ENCODE data around the gene CD22. TPM values are rescaled to one million over a fixed set of nuclear protein-coding genes. Genes with fewer than 3 reads are reported as not detected.

CD22 gene
- total and polyA plus RNA-seq, 7 experiments from 2014 or later: 0.70 to 23.9 (median 1.5) TPM

Small RNAs within 50 kb of the gene (microRNA-seq; reads per million reads assigned to microRNA genes)
- not detected for gene MIR5196 (ENCODE audit: borderline microRNAs expressed)

Other genes with a start within 250 kb of the CD22 start
- gene FXYD3, start 213.4 kb upstream of the CD22 start, total RNA-seq: not detected
- gene FXYD3, start 213.4 kb upstream of the CD22 start, polyA plus RNA-seq: not detected
- 1 to 10 TPM in 1 of 5 experiments, under 1 TPM in 4; 0.19 to 1.6 (median 0.51) TPM for gene LGI4, start 194.1 kb upstream of the CD22 start, total RNA-seq
- not detected for gene LGI4, start 194.1 kb upstream of the CD22 start, polyA plus RNA-seq
- gene FXYD1, start 190.4 kb upstream of the CD22 start, total RNA-seq: 1 to 10 TPM in 1 of 5 experiments, under 1 TPM in 2, not detected in 2; 0.46 to 1.2 (median 0.78) TPM
- gene FXYD1, start 190.4 kb upstream of the CD22 start, polyA plus RNA-seq: under 1 TPM in 1 of 2 donors, not detected in 1; 0.91 TPM
- gene FXYD7, start 185.9 kb upstream of the CD22 start, total RNA-seq: 10 to 100 TPM in 1 of 5 experiments, 1 to 10 TPM in 4; 1.8 to 13.2 (median 3.5) TPM
- gene FXYD7, start 185.9 kb upstream of the CD22 start, polyA plus RNA-seq: 1 to 10 TPM; 2.1 to 2.6 TPM
- gene FXYD5, start 174.5 kb upstream of the CD22 start, total RNA-seq: 100 to 1,000 TPM; 362 to 458 (median 387) TPM
- gene FXYD5, start 174.5 kb upstream of the CD22 start, polyA plus RNA-seq: 100 to 1,000 TPM; 464 to 575 TPM
- not detected for gene FAM187B, start 100.4 kb upstream of the CD22 start, total RNA-seq
- gene FAM187B, start 100.4 kb upstream of the CD22 start, polyA plus RNA-seq: not detected
- 10 to 100 TPM in 4 of 5 experiments, 1 to 10 TPM in 1; 4.6 to 59.3 (median 25.1) TPM for gene LSR, start 80.2 kb upstream of the CD22 start, total RNA-seq
- 10 to 100 TPM; 23.4 to 39.1 TPM for gene LSR, start 80.2 kb upstream of the CD22 start, polyA plus RNA-seq
- gene USF2, start 60.2 kb upstream of the CD22 start, total RNA-seq: 100 to 1,000 TPM; 145 to 256 (median 225) TPM
- 1 to 10 TPM; 6.8 to 7.0 TPM for gene USF2, start 60.2 kb upstream of the CD22 start, polyA plus RNA-seq
- 1 to 10 TPM in 2 of 5 experiments, under 1 TPM in 3; 0.44 to 2.5 (median 0.66) TPM for gene HAMP, start 46.7 kb upstream of the CD22 start, total RNA-seq
- not detected for gene HAMP, start 46.7 kb upstream of the CD22 start, polyA plus RNA-seq
- under 1 TPM in 1 of 5 experiments, not detected in 4; 0.29 TPM for gene MAG, start 37.0 kb upstream of the CD22 start, total RNA-seq
- under 1 TPM in 1 of 2 donors, not detected in 1; 0.31 TPM for gene MAG, start 37.0 kb upstream of the CD22 start, polyA plus RNA-seq
- 1 to 10 TPM in 1 of 5 experiments, under 1 TPM in 2, not detected in 2; 0.10 to 1.3 (median 0.24) TPM for gene FFAR1, start 18.7 kb downstream of the CD22 start, total RNA-seq
- gene FFAR1, start 18.7 kb downstream of the CD22 start, polyA plus RNA-seq: not detected
- under 1 TPM in 3 of 5 experiments, not detected in 2; 0.31 to 0.91 (median 0.72) TPM for gene FFAR3, start 29.3 kb downstream of the CD22 start, total RNA-seq
- not detected for gene FFAR3, start 29.3 kb downstream of the CD22 start, polyA plus RNA-seq
- under 1 TPM in 1 of 5 experiments, not detected in 4; 0.24 TPM for gene GPR42, start 41.9 kb downstream of the CD22 start, total RNA-seq
- not detected for gene GPR42, start 41.9 kb downstream of the CD22 start, polyA plus RNA-seq
- gene FFAR2, start 119.1 kb downstream of the CD22 start, total RNA-seq: 1 to 10 TPM in 2 of 5 experiments, not detected in 3; 2.2 to 7.1 TPM
- not detected for gene FFAR2, start 119.1 kb downstream of the CD22 start, polyA plus RNA-seq
- not detected for gene KRTDAP, start 161.3 kb downstream of the CD22 start, total RNA-seq
- not detected for gene KRTDAP, start 161.3 kb downstream of the CD22 start, polyA plus RNA-seq
- gene DMKN, start 184.5 kb downstream of the CD22 start, total RNA-seq: under 1 TPM in 2 of 5 experiments, not detected in 3; 0.54 to 0.76 TPM
- not detected for gene DMKN, start 184.5 kb downstream of the CD22 start, polyA plus RNA-seq
- gene SBSN, start 199.1 kb downstream of the CD22 start, total RNA-seq: not detected
- gene SBSN, start 199.1 kb downstream of the CD22 start, polyA plus RNA-seq: not detected
- gene GAPDHS, start 204.3 kb downstream of the CD22 start, total RNA-seq: not detected
- gene GAPDHS, start 204.3 kb downstream of the CD22 start, polyA plus RNA-seq: not detected
- gene TMEM147, start 216.4 kb downstream of the CD22 start, total RNA-seq: 10 to 100 TPM; 24.7 to 54.0 (median 34.6) TPM
- 100 to 1,000 TPM; 143 to 154 TPM for gene TMEM147, start 216.4 kb downstream of the CD22 start, polyA plus RNA-seq
- not detected for gene ATP4A, start 234.5 kb downstream of the CD22 start, total RNA-seq
- not detected for gene ATP4A, start 234.5 kb downstream of the CD22 start, polyA plus RNA-seq

All from naive thymus-derived CD4-positive, alpha-beta T cell (primary cell).